Measurements from ENCODE around the gene EDN1.

Gene EDN1

GRCh38 chr6:12342664-12343063, 52.5 kb downstream of the EDN1 start:
- no peak for DNase-seq
- Mint-ChIP-seq H3K27me3 (peaks cover 7% of the 10 kb centered on the region), H3K27ac (no peak overlapping the region), H3K9me3 (no peaks in the 10 kb centered on the region), H3K4me3 (no peak overlapping the region), H3K4me1 (no peaks in the 10 kb centered on the region)
- no peak for ATAC-seq

GRCh38 chr6:12343122-12343439, 52.9 kb downstream of the EDN1 start:
- Mint-ChIP-seq H3K4me3 (no peak overlapping the region), H3K4me1 (no peaks in the 10 kb centered on the region), H3K27me3 (peaks cover 7% of the 10 kb centered on the region), H3K9me3 (no peaks in the 10 kb centered on the region), H3K27ac (no peak overlapping the region)
- DNase-seq (no peak), ATAC-seq (no peak)

- no peak for ATAC-seq
- H3K4me3 Mint-ChIP-seq: no peak overlapping the region
- DNase-seq: no peak
Measured at GRCh38 chr6:12343440-12344162, 53.4 kb downstream of the EDN1 start.

GRCh38 chr6:12344296-12344695, 54.1 kb downstream of the EDN1 start:
- Mint-ChIP-seq H3K27ac (no peak overlapping the region), H3K4me1 (no peaks in the 10 kb centered on the region), H3K27me3 (peaks cover 15% of the 10 kb centered on the region)

More at GRCh38 chr6:12343440-12344162, 53.4 kb downstream of the EDN1 start:
- Mint-ChIP-seq H3K4me1 (no peaks in the 10 kb centered on the region), H3K9me3 (no peaks in the 10 kb centered on the region), H3K27me3 (peaks cover 11% of the 10 kb centered on the region), H3K27ac (no peak overlapping the region)

GRCh38 chr6:12344961-12345693, 55.0 kb downstream of the EDN1 start:
- no peak overlapping the region for H3K4me3 Mint-ChIP-seq
- ATAC-seq (no peak), DNase-seq (no peak)
- H3K27me3 Mint-ChIP-seq: peaks cover 15% of the 10 kb centered on the region
- no peaks in the 10 kb centered on the region for H3K9me3 Mint-ChIP-seq
- no peaks in the 10 kb centered on the region for H3K4me1 Mint-ChIP-seq
- H3K27ac Mint-ChIP-seq: no peak overlapping the region

More at GRCh38 chr6:12344296-12344695, 54.1 kb downstream of the EDN1 start:
- ATAC-seq (no peak), DNase-seq (no peak)
- no peak overlapping the region for H3K4me3 Mint-ChIP-seq
- H3K9me3 Mint-ChIP-seq: no peaks in the 10 kb centered on the region

GRCh38 chr6:12345694-12346058, 55.5 kb downstream of the EDN1 start:
- ATAC-seq (no peak), DNase-seq (no peak)
- Mint-ChIP-seq H3K27ac (no peak overlapping the region), H3K4me1 (no peaks in the 10 kb centered on the region), H3K4me3 (no peak overlapping the region), H3K9me3 (peaks cover 0 to 5% of the 10 kb centered on the region in 2 donors), H3K27me3 (peaks cover 20% of the 10 kb centered on the region)

Measured in stimulated activated naive CD8-positive, alpha-beta T cell treated with anti-CD3 and anti-CD28 coated beads, Interleukin-15, amount 100 ng/mL, for 72 hours (primary cell).